Fibroblast of villous mesenchyme (primary cell): ENCODE measurements around the gene C5AR1. TPM values are rescaled to one million over a fixed set of nuclear protein-coding genes. Genes with fewer than 3 reads are reported as not detected.

Source experiments
- DNase-seq: peaks from one replicate; pipeline ENCODE4 v3.0.0-alpha.2; 2010; ENCODE audit warnings: low read depth
- H3K4me3 ChIP-seq: 2 replicates; pipeline ENCODE4 v1.5.1; 2011; ENCODE audit warnings: low read depth, mild to moderate bottlenecking, low read length
- CTCF ChIP-seq: IDR thresholded peaks from 2 replicates; pipeline ENCODE4 v1.5.1; 2012; ENCODE audit warnings: low read depth, mild to moderate bottlenecking, low read length; ENCODE audit not compliant: insufficient read depth
- total RNA-seq: library from RNA; depleted of rRNA; stranded (reverse); fragments of >200 nt; gene quantifications from 2 replicates; pipeline ENCODE4 v1.2.3, GENCODE V29; 2012

Gene C5AR1
- total RNA-seq, 1 donor, result 0.43 TPM

- TF ChIP-seq CTCF, result no peak
- H3K4me3 ChIP-seq, result no peak overlapping the region
- DNase-seq, result no peak
Observed at GRCh38 chr19:47371261-47371660, 61.6 kb downstream of the C5AR1 start.

Other genes starting within 250 kb of the C5AR1 start
- gene ZC3H4, start 196.1 kb upstream of the C5AR1 start, total RNA-seq, result 16.0 and 16.8 TPM in 2 replicates
- 155 and 160 TPM in 2 replicates for gene SAE1, start 179.0 kb upstream of the C5AR1 start, total RNA-seq
- 6.0 and 14.2 TPM in 2 replicates for gene BBC3, start 78.7 kb upstream of the C5AR1 start, total RNA-seq
- 7.3 and 8.4 TPM in 2 replicates for gene CCDC9, start 53.3 kb upstream of the C5AR1 start, total RNA-seq
- 2.6 and 4.2 TPM in 2 replicates for gene INAFM1, start 35.0 kb upstream of the C5AR1 start, total RNA-seq
- gene C5AR2, start 22.3 kb downstream of the C5AR1 start, total RNA-seq, result under 0.01 TPM in 1 of 2 replicates, not detected in the other
- 12.2 and 13.4 TPM in 2 replicates for gene DHX34, start 39.5 kb downstream of the C5AR1 start, total RNA-seq
- 38.0 and 60.6 TPM in 2 replicates for gene MEIS3, start 109.7 kb downstream of the C5AR1 start, total RNA-seq
- not detected in 2 replicates for gene SLC8A2, start 162.0 kb downstream of the C5AR1 start, total RNA-seq
- 2.6 and 3.9 TPM in 2 replicates for gene KPTN, start 174.4 kb downstream of the C5AR1 start, total RNA-seq
- 72.5 and 82.8 TPM in 2 replicates for gene NAPA, start 205.2 kb downstream of the C5AR1 start, total RNA-seq